ENCODE measurements around the gene KCNAB3. TPM values are rescaled to one million over a fixed set of nuclear protein-coding genes. Genes with fewer than 3 reads are reported as not detected.

Gene KCNAB3
- total RNA-seq, 2 donors from 2014 or later: 1.1 to 2.6 TPM

DNA sequence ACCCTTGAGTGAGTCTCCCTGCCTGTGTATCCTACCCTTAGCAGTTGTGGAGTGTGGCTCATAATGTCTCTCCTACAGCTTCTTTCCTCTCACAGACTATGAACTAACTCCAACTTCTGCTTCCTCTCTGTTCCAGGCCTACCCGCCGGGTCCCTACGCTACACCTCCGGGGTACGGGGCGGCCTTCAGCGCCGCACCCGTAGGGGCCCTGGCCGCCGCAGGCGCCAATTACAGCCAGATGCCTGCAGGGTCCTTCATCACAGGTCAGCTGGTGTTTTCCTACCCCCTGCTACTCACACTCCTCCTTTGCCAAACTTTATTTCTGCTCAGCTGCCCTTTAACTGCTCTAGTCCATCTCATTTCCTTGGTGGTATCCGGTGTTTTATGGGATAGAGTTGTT lies 18.9 kb downstream of the KCNAB3 start:
- Histone ChIP-seq H3K27me3 (no peaks in the 10 kb centered on the region), H3K27ac (no peak overlapping the region), H3K4me3 (no peak overlapping the region), H3K36me3 (peaks cover 11% of the 10 kb centered on the region), H3K9me3 (no peaks in the 10 kb centered on the region), H3K9ac (ENCODE audit: low read depth in 2 of 2, low read length in 2 of 2) (no peak overlapping the region), H3K4me1 (peaks cover 9% of the 10 kb centered on the region)
- DNase-seq: no peak
- TF ChIP-seq, protein P1, sequence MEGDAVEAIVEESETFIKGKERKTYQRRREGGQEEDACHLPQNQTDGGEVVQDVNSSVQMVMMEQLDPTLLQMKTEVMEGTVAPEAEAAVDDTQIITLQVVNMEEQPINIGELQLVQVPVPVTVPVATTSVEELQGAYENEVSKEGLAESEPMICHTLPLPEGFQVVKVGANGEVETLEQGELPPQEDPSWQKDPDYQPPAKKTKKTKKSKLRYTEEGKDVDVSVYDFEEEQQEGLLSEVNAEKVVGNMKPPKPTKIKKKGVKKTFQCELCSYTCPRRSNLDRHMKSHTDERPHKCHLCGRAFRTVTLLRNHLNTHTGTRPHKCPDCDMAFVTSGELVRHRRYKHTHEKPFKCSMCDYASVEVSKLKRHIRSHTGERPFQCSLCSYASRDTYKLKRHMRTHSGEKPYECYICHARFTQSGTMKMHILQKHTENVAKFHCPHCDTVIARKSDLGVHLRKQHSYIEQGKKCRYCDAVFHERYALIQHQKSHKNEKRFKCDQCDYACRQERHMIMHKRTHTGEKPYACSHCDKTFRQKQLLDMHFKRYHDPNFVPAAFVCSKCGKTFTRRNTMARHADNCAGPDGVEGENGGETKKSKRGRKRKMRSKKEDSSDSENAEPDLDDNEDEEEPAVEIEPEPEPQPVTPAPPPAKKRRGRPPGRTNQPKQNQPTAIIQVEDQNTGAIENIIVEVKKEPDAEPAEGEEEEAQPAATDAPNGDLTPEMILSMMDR (IDR thresholded peaks at IDR 0.05): no peak
- intact Hi-C loops (cut with DNase I): loop anchor here (5.0 kb wide), 1 partner anchor 132 kb away; no protein-coding TSS in a partner anchor

DNA sequence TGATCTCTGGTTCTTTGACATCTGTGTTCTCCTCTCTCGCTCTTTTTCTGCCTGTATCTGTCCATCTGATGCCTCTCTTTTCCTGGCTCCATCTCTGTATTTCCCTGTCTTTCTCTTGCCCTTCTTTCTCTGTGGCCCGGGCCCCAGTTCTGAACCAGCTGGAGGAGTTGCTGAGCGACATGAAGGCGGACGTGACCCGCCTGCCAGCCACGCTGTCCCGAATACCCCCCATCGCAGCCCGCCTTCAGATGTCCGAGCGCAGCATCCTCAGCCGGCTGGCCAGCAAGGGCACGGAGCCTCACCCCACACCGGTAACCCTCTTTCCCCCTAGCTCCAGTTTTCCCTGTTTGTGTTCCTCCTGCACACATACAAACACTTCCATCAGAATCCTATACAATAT lies 19.4 kb downstream of the KCNAB3 start:
- Histone ChIP-seq H3K9ac (ENCODE audit: low read depth in 2 of 2, low read length in 2 of 2) (no peak overlapping the region), H3K9me3 (no peaks in the 10 kb centered on the region), H3K4me3 (no peak overlapping the region), H3K36me3 (peaks cover 14% of the 10 kb centered on the region), H3K27me3 (no peaks in the 10 kb centered on the region), H3K27ac (no peak overlapping the region), H3K4me1 (peaks cover 9% of the 10 kb centered on the region)
- no peak for DNase-seq
- intact Hi-C loops (cut with DNase I): loop anchor here (5.0 kb wide), 1 partner anchor 132 kb away; no protein-coding TSS in a partner anchor
- TF ChIP-seq, protein P1 (IDR thresholded peaks at IDR 0.05): no peak

- H3K4me3 ChIP-seq: no peak overlapping the region
- peaks cover 14% of the 10 kb centered on the region for H3K36me3 ChIP-seq
- DNase-seq: no peak
- H3K9me3 ChIP-seq: no peaks in the 10 kb centered on the region
- H3K9ac ChIP-seq (ENCODE audit: low read depth in 2 of 2, low read length in 2 of 2): no peak overlapping the region
- intact Hi-C loops (cut with DNase I): loop anchor here (10.0 kb wide), 1 partner anchor 164 kb away; no protein-coding TSS in a partner anchor
- no peaks in the 10 kb centered on the region for H3K27me3 ChIP-seq
- TF ChIP-seq, protein P1 (IDR thresholded peaks at IDR 0.05): no peak
- H3K4me1 ChIP-seq: no peaks in the 10 kb centered on the region
- no peak overlapping the region for H3K27ac ChIP-seq
Measured at GRCh38 chr17:7909089-7909488, 20.6 kb downstream of the KCNAB3 start.

GRCh38 chr17:7903154-7904103 lies 26.2 kb downstream of the KCNAB3 start:
- no peak for DNase-seq

DNA sequence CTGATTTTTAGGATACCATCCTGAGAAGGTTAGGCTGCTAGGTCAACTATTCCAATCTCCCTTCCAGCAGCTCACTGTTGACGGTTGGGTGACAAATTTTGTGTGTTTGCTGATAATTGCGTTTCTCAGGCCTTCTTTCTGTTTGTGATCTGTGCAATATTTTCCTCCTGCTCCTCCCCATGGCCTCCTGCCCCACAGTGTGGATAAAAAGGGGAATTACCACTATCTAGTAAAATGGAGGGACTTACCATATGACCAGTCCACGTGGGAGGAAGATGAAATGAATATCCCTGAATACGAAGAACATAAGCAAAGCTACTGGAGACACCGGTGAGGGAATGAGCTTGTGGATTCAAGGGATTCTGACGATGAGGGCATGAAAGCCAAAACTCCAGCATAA lies 31.9 kb downstream of the KCNAB3 start:
- Histone ChIP-seq H3K9me3 (no peaks in the 10 kb centered on the region), H3K9ac (ENCODE audit: low read depth in 2 of 2, low read length in 2 of 2) (no peak overlapping the region), H3K4me1 (no peaks in the 10 kb centered on the region), H3K36me3 (peaks cover 20% of the 10 kb centered on the region), H3K27ac (no peak overlapping the region), H3K4me3 (no peak overlapping the region), H3K27me3 (no peaks in the 10 kb centered on the region)
- TF ChIP-seq, protein P1 (IDR thresholded peaks at IDR 0.05): peak; percentile 42
- intact Hi-C loops (cut with DNase I): no loop called here
- no peak for DNase-seq

More at GRCh38 chr17:7903154-7904103, 26.2 kb downstream of the KCNAB3 start:
- H3K4me1 ChIP-seq: no peaks in the 10 kb centered on the region
- H3K9ac ChIP-seq (ENCODE audit: low read depth in 2 of 2, low read length in 2 of 2): no peak overlapping the region
- no peak overlapping the region for H3K4me3 ChIP-seq
- TF ChIP-seq, protein P1 (IDR thresholded peaks at IDR 0.05): no peak
- no peaks in the 10 kb centered on the region for H3K27me3 ChIP-seq
- peaks cover 34% of the 10 kb centered on the region for H3K36me3 ChIP-seq
- no peak overlapping the region for H3K27ac ChIP-seq
- no peaks in the 10 kb centered on the region for H3K9me3 ChIP-seq
- intact Hi-C loops (cut with DNase I): loop anchor here (10.0 kb wide), 1 partner anchor 159 kb away; no protein-coding TSS in a partner anchor
